Measurements from ENCODE around the gene PTPRE.

DNA sequence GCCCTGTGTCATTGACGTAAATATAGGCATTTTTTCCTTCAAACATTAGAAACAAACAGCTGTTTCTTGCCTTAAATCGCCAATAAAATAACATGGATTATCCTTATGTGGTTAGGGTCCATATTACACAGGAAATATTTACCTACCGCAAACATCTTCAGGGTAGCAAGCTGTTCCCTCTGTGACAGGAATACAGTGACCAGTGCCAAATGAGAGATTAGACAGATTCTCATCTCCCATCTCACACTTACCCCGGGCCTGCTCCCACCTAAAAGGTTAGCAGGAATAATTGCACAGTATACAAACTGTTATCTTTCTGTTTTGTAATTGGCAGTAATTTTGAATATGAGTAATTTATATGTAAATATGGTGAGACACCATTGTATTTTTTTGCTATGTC, 202.8 kb downstream of the PTPRE start:
- TF ChIP-seq, protein P1, sequence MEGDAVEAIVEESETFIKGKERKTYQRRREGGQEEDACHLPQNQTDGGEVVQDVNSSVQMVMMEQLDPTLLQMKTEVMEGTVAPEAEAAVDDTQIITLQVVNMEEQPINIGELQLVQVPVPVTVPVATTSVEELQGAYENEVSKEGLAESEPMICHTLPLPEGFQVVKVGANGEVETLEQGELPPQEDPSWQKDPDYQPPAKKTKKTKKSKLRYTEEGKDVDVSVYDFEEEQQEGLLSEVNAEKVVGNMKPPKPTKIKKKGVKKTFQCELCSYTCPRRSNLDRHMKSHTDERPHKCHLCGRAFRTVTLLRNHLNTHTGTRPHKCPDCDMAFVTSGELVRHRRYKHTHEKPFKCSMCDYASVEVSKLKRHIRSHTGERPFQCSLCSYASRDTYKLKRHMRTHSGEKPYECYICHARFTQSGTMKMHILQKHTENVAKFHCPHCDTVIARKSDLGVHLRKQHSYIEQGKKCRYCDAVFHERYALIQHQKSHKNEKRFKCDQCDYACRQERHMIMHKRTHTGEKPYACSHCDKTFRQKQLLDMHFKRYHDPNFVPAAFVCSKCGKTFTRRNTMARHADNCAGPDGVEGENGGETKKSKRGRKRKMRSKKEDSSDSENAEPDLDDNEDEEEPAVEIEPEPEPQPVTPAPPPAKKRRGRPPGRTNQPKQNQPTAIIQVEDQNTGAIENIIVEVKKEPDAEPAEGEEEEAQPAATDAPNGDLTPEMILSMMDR (conservative IDR thresholded peaks at IDR 0.05; ENCODE audit: low read length) = no peak
- TF ChIP-seq EZH2phosphoT487 (IDR thresholded peaks at IDR 0.05; ENCODE audit: borderline replicate concordance) = no peak

Measured in Loucy (cell line).